ENCODE measurements around the gene TMEM38B.
"Not testable (repeated sequence)": the region's sequence is repeated elsewhere in the genome, so short reads cannot be mapped to it uniquely, and the experiment has no call there.

TMEM38B gene

GRCh38 chr9:105757496-105758251 is 63.3 kb downstream of the TMEM38B start:
- no peak for TF ChIP-seq CTCF (IDR thresholded peaks at IDR 0.05; ENCODE audit: insufficient read depth, missing control alignments)
- FAIRE-seq (no peak), DNase-seq (ENCODE audit: insufficient read length, low spot score) (no peak)

GRCh38 chr9:105760053-105760452 is 65.7 kb downstream of the TMEM38B start:
- FAIRE-seq (no peak), DNase-seq (ENCODE audit: insufficient read length, low spot score) (no peak)
- no peak for TF ChIP-seq CTCF (IDR thresholded peaks at IDR 0.05; ENCODE audit: insufficient read depth, missing control alignments)

GRCh38 chr9:105782561-105783494 is 88.5 kb downstream of the TMEM38B start:
- DNase-seq (ENCODE audit: insufficient read length, low spot score); FAIRE-seq: not testable (repeated sequence)

- DNase-seq (ENCODE audit: insufficient read length, low spot score); FAIRE-seq: not testable (repeated sequence)
These were observed 89.1 kb downstream of the TMEM38B start for GRCh38 chr9:105783495-105783872.

GRCh38 chr9:105786796-105787195 is 92.5 kb downstream of the TMEM38B start:
- FAIRE-seq; DNase-seq (ENCODE audit: insufficient read length, low spot score): not testable (repeated sequence)

GRCh38 chr9:105816202-105816744 is 121.9 kb downstream of the TMEM38B start:
- TF ChIP-seq CTCF (IDR thresholded peaks at IDR 0.05; ENCODE audit: insufficient read depth, missing control alignments): no peak
- FAIRE-seq (no peak), DNase-seq (ENCODE audit: insufficient read length, low spot score) (no peak)

- DNase-seq (ENCODE audit: insufficient read length, low spot score) (no peak), FAIRE-seq (no peak)
- no peak for TF ChIP-seq CTCF (IDR thresholded peaks at IDR 0.05; ENCODE audit: insufficient read depth, missing control alignments)
These were observed 122.6 kb downstream of the TMEM38B start for GRCh38 chr9:105816981-105817380.

- DNase-seq (ENCODE audit: insufficient read length, low spot score): no peak
- no peak for FAIRE-seq
- TF ChIP-seq CTCF (IDR thresholded peaks at IDR 0.05; ENCODE audit: insufficient read depth, missing control alignments): no peak
These were observed 124.6 kb downstream of the TMEM38B start for GRCh38 chr9:105818903-105819302.

Measured in D721Med (cell line).